Central memory CD8-positive, alpha-beta T cell (primary cell): ENCODE data around the gene PER1.
"Not testable (repeated sequence)": the region's sequence is repeated elsewhere in the genome, so short reads cannot be mapped to it uniquely, and the experiment has no call there.

Experiments
- ATAC-seq: fragments of 150-1000 bp; cut with Tn5 transposase; replicated peaks from 2 replicates; pipeline ENCODE4 v1.10.0; 2022; ENCODE audit warnings: mild to moderate bottlenecking, moderate FRiP score, moderate number of reproducible peaks; ENCODE audit not compliant: poor library complexity, severe bottlenecking; ENCODE audit errors: extremely low read depth
- DNase-seq, 2 donors: peaks; one replicate each; pipeline ENCODE4 v3.0.0; 2021; ENCODE audit warnings: low spot score in 2 of 2
- H3K27ac Mint-ChIP-seq: one replicate; pipeline ENCODE4 v1.8.0; 2022; ENCODE audit warnings: low read depth, mild to moderate bottlenecking, moderate library complexity, mixed read lengths
- H3K27me3 Mint-ChIP-seq: one replicate; pipeline ENCODE4 v1.8.0; 2022; ENCODE audit warnings: mixed read lengths
- H3K36me3 Mint-ChIP-seq: one replicate; pipeline ENCODE4 v1.8.0; 2022; ENCODE audit warnings: mild to moderate bottlenecking, moderate library complexity, mixed read lengths; ENCODE audit not compliant: insufficient read depth
- H3K4me1 Mint-ChIP-seq: one replicate; pipeline ENCODE4 v1.8.0; 2022; ENCODE audit warnings: mixed read lengths
- H3K4me3 Mint-ChIP-seq: one replicate; pipeline ENCODE4 v1.8.0; 2022; ENCODE audit warnings: mild to moderate bottlenecking, moderate library complexity, mixed read lengths
- H3K9me3 Mint-ChIP-seq: one replicate; pipeline ENCODE4 v1.8.0; 2022; ENCODE audit warnings: mixed read lengths

PER1 gene

GRCh38 chr17:8185582-8186445, 33.6 kb upstream of the PER1 start:
- no peak overlapping the region for H3K27ac Mint-ChIP-seq
- no peaks in the 10 kb centered on the region for H3K9me3 Mint-ChIP-seq
- ATAC-seq, result peak; percentile 19
- H3K4me1 Mint-ChIP-seq, result peaks cover 22% of the 10 kb centered on the region
- peaks cover 11% of the 10 kb centered on the region for H3K36me3 Mint-ChIP-seq
- DNase-seq, result peak; percentile 89 to 98
- H3K4me3 Mint-ChIP-seq, result no peak overlapping the region
- H3K27me3 Mint-ChIP-seq, result no peaks in the 10 kb centered on the region

GRCh38 chr17:8176998-8177731, 25.0 kb upstream of the PER1 start:
- Mint-ChIP-seq H3K27me3 (no peaks in the 10 kb centered on the region), H3K4me1 (peaks cover 47% of the 10 kb centered on the region), H3K9me3 (no peaks in the 10 kb centered on the region), H3K36me3 (peaks cover 12% of the 10 kb centered on the region), H3K4me3 (peak overlapping the region; percentile 95), H3K27ac (peak overlapping the region; percentile 93)
- ATAC-seq (no peak), DNase-seq (no peak)

- Mint-ChIP-seq H3K27me3 (no peaks in the 10 kb centered on the region), H3K4me3 (peak within 1 kb of the TSS; percentile 95), H3K27ac (peak within 1 kb of the TSS; percentile 93), H3K36me3 (peaks cover 12% of the 10 kb centered on the region), H3K4me1 (peaks cover 48% of the 10 kb centered on the region), H3K9me3 (no peaks in the 10 kb centered on the region)
- DNase-seq (peak; percentile 68 to 80), ATAC-seq (peak; percentile 38)
Observed at GRCh38 chr17:8176197-8176940, 24.2 kb upstream of the PER1 start, which contains the start of gene TMEM107. Gene TMEM107 (minus strand): TSS chr17:8176380. CDS start chr17:8176286, 94 bp downstream.

DNA sequence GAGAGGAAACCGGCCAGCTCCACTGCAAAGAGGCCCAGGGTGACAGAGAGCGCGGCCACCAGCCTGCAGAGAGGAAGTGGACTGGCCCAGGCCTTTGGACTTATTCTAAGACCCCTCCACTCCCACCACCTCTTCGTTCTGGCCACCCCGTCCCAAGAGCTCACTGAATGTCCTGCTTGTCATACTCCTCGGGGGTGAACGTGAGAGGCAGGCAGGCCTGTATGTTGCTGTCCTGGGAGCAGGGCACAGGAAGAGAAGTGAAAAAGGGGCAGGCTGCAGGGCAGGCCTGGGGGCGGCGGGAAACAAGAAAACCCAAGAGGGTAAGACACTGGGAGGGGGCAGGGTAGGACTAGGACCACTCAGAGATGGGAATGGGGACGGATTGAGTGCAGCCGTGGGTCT, 23.6 kb upstream of the PER1 start:
- Mint-ChIP-seq H3K4me3 (peak overlapping the region; percentile 95), H3K27me3 (no peaks in the 10 kb centered on the region), H3K9me3 (no peaks in the 10 kb centered on the region), H3K36me3 (peaks cover 12% of the 10 kb centered on the region), H3K27ac (peak overlapping the region; percentile 93), H3K4me1 (peaks cover 43% of the 10 kb centered on the region)
- DNase-seq (no peak), ATAC-seq (no peak)

GRCh38 chr17:8173871-8174322, 21.7 kb upstream of the PER1 start:
- Mint-ChIP-seq H3K27me3 (no peaks in the 10 kb centered on the region), H3K36me3 (peaks cover 12% of the 10 kb centered on the region), H3K4me3 (peak overlapping the region; percentile 81), H3K4me1 (peaks cover 42% of the 10 kb centered on the region), H3K9me3 (no peaks in the 10 kb centered on the region), H3K27ac (peak overlapping the region; percentile 99)
- ATAC-seq, result no peak
- no peak for DNase-seq

- Mint-ChIP-seq H3K27me3 (no peaks in the 10 kb centered on the region), H3K4me1 (peaks cover 42% of the 10 kb centered on the region), H3K36me3 (peaks cover 12% of the 10 kb centered on the region), H3K9me3 (no peaks in the 10 kb centered on the region), H3K27ac (peak overlapping the region; percentile 99), H3K4me3 (peak overlapping the region; percentile 81)
- DNase-seq, result peak; percentile 59 to 87
- ATAC-seq, result peak; percentile 89
Observed at GRCh38 chr17:8173056-8173870, 21.1 kb upstream of the PER1 start.

DNA sequence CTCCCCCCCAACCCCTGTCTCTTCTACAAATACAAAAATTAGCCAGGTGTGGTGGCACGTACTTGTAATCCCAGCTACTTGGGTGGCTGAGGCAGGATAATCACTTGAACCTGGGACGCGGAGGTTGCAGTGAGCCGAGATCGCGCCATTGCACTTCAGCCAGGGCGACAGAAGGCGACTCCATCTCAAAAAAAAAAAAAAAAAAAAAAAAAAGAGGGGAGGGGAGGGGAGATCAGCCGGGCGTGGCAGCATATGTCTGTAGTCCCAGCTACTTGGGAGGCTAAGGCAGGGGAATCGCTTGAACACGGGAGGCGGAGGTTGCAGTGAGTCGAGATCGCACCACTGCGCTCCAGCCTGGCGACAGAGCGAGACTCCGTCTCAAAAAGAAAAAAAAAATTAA, 18.0 kb upstream of the PER1 start:
- not testable (repeated sequence) for ATAC-seq, H3K4me3 Mint-ChIP-seq, DNase-seq, H3K9me3 Mint-ChIP-seq, H3K27me3 Mint-ChIP-seq, H3K27ac Mint-ChIP-seq
- Mint-ChIP-seq H3K36me3 (peaks cover 11% of the 10 kb centered on the region), H3K4me1 (peaks cover 32% of the 10 kb centered on the region)

- peaks cover 29% of the 10 kb centered on the region for H3K4me1 Mint-ChIP-seq
- no peak overlapping the region for H3K4me3 Mint-ChIP-seq
- H3K9me3 Mint-ChIP-seq, result no peaks in the 10 kb centered on the region
- DNase-seq (no peak), ATAC-seq (no peak)
- H3K27me3 Mint-ChIP-seq, result no peaks in the 10 kb centered on the region
- H3K36me3 Mint-ChIP-seq, result peaks cover 13% of the 10 kb centered on the region
- H3K27ac Mint-ChIP-seq, result no peak overlapping the region
Observed at GRCh38 chr17:8167526-8167925, 15.3 kb upstream of the PER1 start.

GRCh38 chr17:8166731-8167130, 14.5 kb upstream of the PER1 start:
- H3K27ac Mint-ChIP-seq, result no peak overlapping the region
- no peak for ATAC-seq

GRCh38 chr17:8164815-8165131, 12.6 kb upstream of the PER1 start:
- ATAC-seq, result peak; percentile 17
- H3K4me3 Mint-ChIP-seq, result peak overlapping the region; percentile 88

More at GRCh38 chr17:8166731-8167130, 14.5 kb upstream of the PER1 start:
- H3K4me1 Mint-ChIP-seq, result peaks cover 28% of the 10 kb centered on the region
- DNase-seq, result no peak
- no peaks in the 10 kb centered on the region for H3K9me3 Mint-ChIP-seq
- no peak overlapping the region for H3K4me3 Mint-ChIP-seq
- H3K27me3 Mint-ChIP-seq, result no peaks in the 10 kb centered on the region
- peaks cover 17% of the 10 kb centered on the region for H3K36me3 Mint-ChIP-seq

DNA sequence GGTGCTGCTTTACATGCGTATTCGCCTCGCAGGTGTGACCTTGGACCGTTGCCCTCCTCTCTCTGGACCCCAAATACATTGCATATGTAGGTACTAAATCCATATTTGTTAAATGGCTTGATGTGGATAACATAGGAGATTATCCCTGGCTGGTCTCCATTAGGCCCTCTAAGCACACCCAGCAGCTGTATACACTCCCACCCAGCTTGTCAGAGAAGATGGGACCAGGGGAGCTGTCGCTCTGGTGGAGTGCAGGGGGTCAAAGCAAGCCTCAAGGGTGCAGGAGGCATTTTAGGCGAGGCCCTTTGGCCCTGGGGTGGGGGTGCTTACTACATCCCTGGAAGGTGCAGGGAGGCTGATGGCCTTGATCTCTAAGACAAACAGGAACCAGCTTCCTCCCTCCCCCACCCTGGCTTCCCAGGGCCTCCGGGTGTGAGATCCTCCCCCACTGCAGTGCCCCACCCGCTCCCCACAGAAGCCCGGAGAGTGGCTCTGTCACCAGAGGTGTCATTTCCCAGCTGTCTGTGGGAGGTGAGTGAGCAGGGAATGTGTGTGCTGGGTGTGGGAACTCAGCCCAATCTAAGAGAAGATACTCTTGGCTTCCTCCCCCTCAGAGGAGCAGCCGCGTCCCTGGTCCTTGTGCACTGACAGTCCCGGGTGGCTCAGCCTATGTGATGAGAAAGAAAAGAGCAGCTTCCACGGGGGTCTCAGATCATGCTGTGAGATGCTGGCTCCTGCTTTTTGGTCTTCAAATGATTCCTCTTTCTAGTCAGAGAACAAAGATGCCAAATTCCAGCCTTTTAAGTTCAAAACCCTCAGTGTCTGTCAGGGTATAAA, 12.0 kb upstream of the PER1 start:
- H3K27me3 Mint-ChIP-seq, result no peaks in the 10 kb centered on the region
- peak overlapping the region; percentile 88 for H3K4me3 Mint-ChIP-seq
- H3K9me3 Mint-ChIP-seq, result no peaks in the 10 kb centered on the region
- peak; percentile 69 for ATAC-seq
- H3K4me1 Mint-ChIP-seq, result peaks cover 52% of the 10 kb centered on the region
- peak in 1 of 2 donors; percentile 80 for DNase-seq
- H3K36me3 Mint-ChIP-seq, result peaks cover 42% of the 10 kb centered on the region
- peak overlapping the region; percentile 97 for H3K27ac Mint-ChIP-seq

More at GRCh38 chr17:8164815-8165131, 12.6 kb upstream of the PER1 start:
- peak overlapping the region; percentile 97 for H3K27ac Mint-ChIP-seq
- peaks cover 47% of the 10 kb centered on the region for H3K4me1 Mint-ChIP-seq
- H3K27me3 Mint-ChIP-seq, result no peaks in the 10 kb centered on the region
- no peak for DNase-seq
- peaks cover 37% of the 10 kb centered on the region for H3K36me3 Mint-ChIP-seq
- no peaks in the 10 kb centered on the region for H3K9me3 Mint-ChIP-seq
